ENCODE measurements around the gene CELA3B.
"Not testable (repeated sequence)": the region's sequence is repeated elsewhere in the genome, so short reads cannot be mapped to it uniquely, and the experiment has no call there.

CELA3B gene

DNA sequence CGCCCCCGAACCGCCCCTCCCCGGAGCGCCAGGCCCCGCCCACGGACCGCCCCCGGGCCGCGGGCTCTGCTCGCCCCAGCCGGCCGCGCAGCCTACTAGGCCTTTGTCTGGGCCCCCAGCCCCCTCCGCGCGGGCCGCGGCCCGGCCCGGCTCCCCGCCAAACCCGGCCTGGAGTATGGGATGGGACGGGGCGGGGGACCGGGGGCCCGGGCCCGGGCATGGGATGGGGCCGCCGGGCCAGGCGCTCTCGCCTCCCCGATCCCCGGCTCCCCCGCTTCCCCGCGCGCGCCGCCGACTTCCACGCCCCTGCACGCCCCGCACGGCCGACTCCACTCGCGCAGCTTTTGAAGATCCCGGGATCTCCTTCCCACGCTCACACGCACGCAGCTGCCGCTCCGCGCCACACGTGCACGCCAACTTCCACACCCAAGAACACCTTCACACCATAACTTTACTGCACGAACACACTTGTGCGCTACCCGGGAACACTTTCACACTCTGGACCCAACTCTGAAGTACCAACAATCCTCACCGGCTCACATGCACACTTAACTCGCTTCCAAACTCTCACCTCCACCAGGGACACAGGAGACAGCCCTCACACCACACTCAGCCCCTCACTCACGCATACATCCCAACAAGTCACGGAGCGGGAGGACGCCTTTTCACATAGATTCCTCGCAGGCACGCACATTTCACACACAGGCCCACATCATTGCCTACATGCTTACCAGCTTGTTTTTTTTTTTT, 39.3 kb upstream of the CELA3B start:
- H3K36me3 Mint-ChIP-seq (ENCODE audit: insufficient read depth), result peaks cover 4% of the 10 kb centered on the region
- peak overlapping the region; percentile 23 for H3K27ac Mint-ChIP-seq (ENCODE audit: low read depth)
- peak overlapping the region; percentile 87 for H3K4me3 Mint-ChIP-seq
- DNase-seq (ENCODE audit: low spot score in 2 of 2) (peak in 1 of 2 donors; percentile 10), ATAC-seq (replicated peaks; ENCODE audit: extremely low read depth, poor library complexity, severe bottlenecking) (peak; percentile 60)
- H3K27me3 Mint-ChIP-seq, result peaks cover 43% of the 10 kb centered on the region
- peaks cover 12% of the 10 kb centered on the region for H3K4me1 Mint-ChIP-seq
- no peaks in the 10 kb centered on the region for H3K9me3 Mint-ChIP-seq

DNA sequence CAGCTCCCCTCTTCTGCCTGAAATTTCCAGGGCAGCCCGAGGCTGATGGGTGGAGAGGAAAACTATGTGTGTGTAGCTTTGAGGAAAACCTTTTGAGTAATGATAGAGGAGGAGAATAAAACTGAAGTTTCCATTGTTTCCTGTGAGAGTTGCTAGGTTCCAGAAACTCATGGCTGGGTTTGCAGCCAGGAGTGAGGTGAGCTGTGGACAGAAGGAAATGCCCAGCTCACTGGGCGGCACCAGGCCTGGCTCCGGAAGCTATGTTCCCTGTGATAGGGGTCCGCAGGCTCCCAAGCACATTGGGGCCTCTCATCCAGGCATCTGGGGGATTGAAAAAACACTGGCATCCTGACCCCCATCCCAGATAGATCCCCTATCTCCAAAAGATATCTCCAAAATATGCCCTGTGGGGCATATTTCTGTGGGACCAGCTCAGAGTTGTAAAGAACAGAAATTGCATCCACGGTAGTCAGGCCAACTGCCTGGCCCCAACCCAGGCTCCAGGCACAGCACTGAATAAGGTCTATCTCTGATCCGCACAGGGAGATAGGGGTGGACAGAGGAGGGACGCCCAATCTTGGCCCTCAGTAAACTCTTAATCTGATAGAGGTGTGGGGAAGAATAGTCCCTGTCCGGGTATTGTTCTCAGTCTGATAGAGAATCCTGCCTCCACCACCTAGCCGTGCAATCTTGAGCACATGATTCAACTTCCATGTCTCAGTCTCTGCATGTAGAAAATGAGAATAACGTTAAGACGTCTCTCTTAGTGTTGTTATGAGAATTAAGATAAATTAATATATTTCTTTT, 37.9 kb upstream of the CELA3B start:
- Mint-ChIP-seq H3K27me3 (peaks cover 48% of the 10 kb centered on the region), H3K4me1 (peaks cover 12% of the 10 kb centered on the region), H3K9me3 (no peaks in the 10 kb centered on the region), H3K4me3 (peak overlapping the region; percentile 87), H3K27ac (ENCODE audit: low read depth) (no peak overlapping the region), H3K36me3 (ENCODE audit: insufficient read depth) (peaks cover 4% of the 10 kb centered on the region)
- ATAC-seq (replicated peaks; ENCODE audit: extremely low read depth, poor library complexity, severe bottlenecking) (no peak), DNase-seq (ENCODE audit: low spot score in 2 of 2) (no peak)

DNA sequence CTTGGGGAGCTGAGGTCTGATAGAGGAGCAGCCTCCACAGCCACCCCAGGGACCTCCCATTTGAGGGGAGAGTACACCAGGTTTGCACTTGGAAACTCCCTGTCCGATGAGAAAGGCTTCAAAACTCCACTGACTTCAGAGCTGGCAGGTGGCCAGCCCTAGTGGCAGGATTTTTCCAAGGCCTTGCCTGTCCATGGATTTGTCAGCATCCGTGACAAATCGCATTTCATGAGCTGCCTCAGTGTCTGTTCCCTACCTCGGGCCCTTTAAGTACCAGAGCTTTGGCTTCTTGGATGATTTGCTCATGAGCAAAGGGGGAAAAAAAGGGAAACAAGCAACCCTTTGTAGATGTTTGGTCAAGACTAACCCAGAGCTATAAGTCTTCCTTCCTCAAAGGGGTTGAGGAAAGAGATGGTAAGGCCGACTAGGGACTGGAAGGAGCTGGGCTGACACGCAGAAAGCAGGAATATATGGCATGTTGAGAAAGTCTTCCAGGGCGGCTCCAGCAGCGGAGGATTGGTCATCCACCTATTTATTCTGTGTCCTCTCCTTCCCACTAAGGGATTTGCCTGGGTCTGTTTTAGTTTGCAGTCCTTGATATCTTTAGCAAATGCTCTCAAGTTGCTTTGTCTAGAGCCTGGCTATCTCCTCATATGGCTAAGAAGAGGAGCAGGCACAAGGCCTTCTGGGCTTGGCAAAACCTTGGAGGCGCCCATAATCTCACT, 37.0 kb upstream of the CELA3B start:
- DNase-seq (ENCODE audit: low spot score in 2 of 2), result no peak
- H3K9me3 Mint-ChIP-seq, result no peaks in the 10 kb centered on the region
- H3K27me3 Mint-ChIP-seq, result peaks cover 56% of the 10 kb centered on the region
- peaks cover 4% of the 10 kb centered on the region for H3K36me3 Mint-ChIP-seq (ENCODE audit: insufficient read depth)
- H3K27ac Mint-ChIP-seq (ENCODE audit: low read depth), result no peak overlapping the region
- ATAC-seq (replicated peaks; ENCODE audit: extremely low read depth, poor library complexity, severe bottlenecking), result no peak
- no peak overlapping the region for H3K4me3 Mint-ChIP-seq
- peaks cover 12% of the 10 kb centered on the region for H3K4me1 Mint-ChIP-seq

DNA sequence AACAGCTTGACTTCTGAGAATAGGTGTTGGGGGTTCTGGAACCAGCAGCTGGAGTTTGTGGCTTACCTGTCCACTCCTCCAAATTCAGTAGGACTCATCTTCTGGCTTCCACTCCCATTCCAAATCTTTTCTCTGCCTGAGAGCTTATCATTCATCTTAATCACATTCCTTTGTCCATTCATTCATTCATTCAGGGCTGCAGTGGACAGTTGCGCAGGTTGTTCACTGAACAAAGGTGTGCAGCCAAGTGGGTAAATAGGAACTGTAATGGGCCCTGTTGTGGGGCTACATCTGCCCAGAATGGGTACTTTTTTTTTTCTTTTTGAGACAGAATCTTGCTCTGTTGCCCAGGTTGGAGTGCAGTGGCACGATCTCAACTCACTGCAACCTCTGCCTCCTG, 36.3 kb upstream of the CELA3B start:
- Mint-ChIP-seq H3K4me1 (peaks cover 12% of the 10 kb centered on the region), H3K9me3 (no peaks in the 10 kb centered on the region), H3K27me3 (peaks cover 50% of the 10 kb centered on the region), H3K36me3 (ENCODE audit: insufficient read depth) (peaks cover 4% of the 10 kb centered on the region), H3K27ac (ENCODE audit: low read depth) (no peak overlapping the region), H3K4me3 (no peak overlapping the region)
- no peak for DNase-seq (ENCODE audit: low spot score in 2 of 2)
- ATAC-seq (replicated peaks; ENCODE audit: extremely low read depth, poor library complexity, severe bottlenecking), result no peak

DNA sequence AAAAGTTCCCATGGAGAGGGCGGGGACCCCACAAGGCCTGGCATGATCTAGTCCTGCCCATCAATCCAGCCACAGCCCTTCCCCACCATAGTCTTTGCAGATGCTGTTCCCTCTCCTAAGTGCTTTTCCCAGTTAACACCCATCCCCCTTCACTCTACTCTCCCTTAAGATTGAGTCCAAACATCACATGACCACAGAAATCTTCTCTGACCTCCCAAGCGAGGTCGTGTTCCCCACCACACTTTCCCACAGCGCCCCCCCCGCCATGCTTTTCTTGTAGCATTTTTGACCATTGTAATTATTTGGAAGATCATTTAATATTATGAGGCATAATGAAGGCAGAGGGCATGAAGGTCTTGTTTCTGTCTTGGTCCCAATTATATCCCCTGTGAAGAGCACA, 35.5 kb upstream of the CELA3B start:
- no peaks in the 10 kb centered on the region for H3K9me3 Mint-ChIP-seq
- peaks cover 12% of the 10 kb centered on the region for H3K4me1 Mint-ChIP-seq
- no peak overlapping the region for H3K4me3 Mint-ChIP-seq
- H3K27me3 Mint-ChIP-seq, result peaks cover 44% of the 10 kb centered on the region
- no peak overlapping the region for H3K27ac Mint-ChIP-seq (ENCODE audit: low read depth)
- DNase-seq (ENCODE audit: low spot score in 2 of 2) (no peak), ATAC-seq (replicated peaks; ENCODE audit: extremely low read depth, poor library complexity, severe bottlenecking) (no peak)
- peaks cover 4% of the 10 kb centered on the region for H3K36me3 Mint-ChIP-seq (ENCODE audit: insufficient read depth)

DNA sequence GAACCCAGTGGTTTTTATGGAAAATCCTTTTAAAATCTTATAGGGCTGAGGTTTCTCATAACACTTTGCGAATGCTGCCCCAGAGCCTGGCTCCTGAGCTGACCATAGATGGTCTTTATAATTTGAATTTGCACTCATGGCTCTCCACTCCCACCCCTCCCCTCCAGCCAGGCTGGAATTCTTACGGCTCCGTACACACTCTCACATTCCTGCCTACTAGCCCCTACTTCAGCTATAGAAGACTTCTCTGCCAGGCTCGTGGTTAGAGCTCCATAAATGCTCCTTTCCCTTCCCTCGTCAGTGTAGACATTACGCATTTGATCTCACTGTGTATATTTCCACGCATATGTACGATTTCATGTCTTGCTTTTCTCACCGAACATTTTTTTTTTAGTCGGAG, 34.4 kb upstream of the CELA3B start:
- H3K36me3 Mint-ChIP-seq (ENCODE audit: insufficient read depth), result peaks cover 4% of the 10 kb centered on the region
- H3K4me3 Mint-ChIP-seq, result no peak overlapping the region
- H3K4me1 Mint-ChIP-seq, result peaks cover 10% of the 10 kb centered on the region
- peaks cover 41% of the 10 kb centered on the region for H3K27me3 Mint-ChIP-seq
- H3K27ac Mint-ChIP-seq (ENCODE audit: low read depth), result no peak overlapping the region
- ATAC-seq (replicated peaks; ENCODE audit: extremely low read depth, poor library complexity, severe bottlenecking) (no peak), DNase-seq (ENCODE audit: low spot score in 2 of 2) (no peak)
- no peaks in the 10 kb centered on the region for H3K9me3 Mint-ChIP-seq

DNA sequence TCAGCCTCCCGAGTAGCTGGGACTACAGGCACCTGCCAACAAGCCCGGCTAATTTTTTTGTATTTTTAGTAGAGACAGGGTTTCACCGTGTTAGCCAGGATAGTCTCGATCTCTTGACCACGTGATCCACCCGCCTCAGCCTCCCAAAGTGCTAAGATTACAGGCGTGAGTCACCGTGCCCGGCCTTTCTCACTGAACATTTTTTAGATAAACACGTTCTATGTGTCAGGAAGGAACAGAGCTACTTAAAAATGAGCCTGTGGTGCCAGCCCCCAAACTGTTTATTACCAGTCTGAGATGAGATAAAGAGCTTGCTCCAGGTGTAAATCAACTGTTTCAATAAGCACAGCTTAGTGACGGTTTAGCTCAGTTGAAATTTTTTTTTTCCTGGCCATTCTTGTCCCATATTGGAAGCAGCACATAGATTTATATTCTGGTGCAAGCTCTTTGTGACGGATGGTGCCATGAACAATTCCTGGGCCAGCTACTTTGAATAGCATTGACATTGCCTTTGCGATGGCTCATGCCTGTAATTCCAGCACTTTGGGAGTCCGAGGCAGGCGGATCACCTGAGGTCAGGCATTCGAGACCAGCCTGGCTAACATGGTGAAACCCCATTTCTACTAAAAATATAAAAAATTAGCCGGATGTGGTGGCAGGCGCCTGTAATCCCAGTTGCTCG, 33.7 kb upstream of the CELA3B start:
- not testable (repeated sequence) for DNase-seq (ENCODE audit: low spot score in 2 of 2); ATAC-seq (replicated peaks; ENCODE audit: extremely low read depth, poor library complexity, severe bottlenecking); H3K27ac Mint-ChIP-seq (ENCODE audit: low read depth)

DNA sequence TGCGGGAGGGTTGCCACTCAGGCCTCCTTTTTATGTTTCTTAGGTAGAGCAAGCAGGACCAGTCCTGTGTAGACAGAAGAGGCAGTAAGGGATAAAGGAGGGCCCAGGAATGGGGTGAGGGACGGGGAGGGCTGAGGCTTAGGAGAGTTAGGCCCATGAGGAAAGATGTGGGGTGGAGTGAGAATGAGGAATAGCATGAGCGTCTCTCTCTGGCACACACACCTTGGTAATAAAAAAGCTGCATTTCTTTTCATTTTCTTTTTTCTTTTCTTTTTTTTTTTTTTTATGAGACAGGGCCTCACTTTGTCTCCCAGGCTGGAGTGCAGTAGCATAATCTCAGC, 32.1 kb upstream of the CELA3B start:
- Mint-ChIP-seq H3K4me3 (no peak overlapping the region), H3K4me1 (no peaks in the 10 kb centered on the region), H3K27me3 (peaks cover 25% of the 10 kb centered on the region), H3K36me3 (ENCODE audit: insufficient read depth) (no peaks in the 10 kb centered on the region), H3K27ac (ENCODE audit: low read depth) (no peak overlapping the region), H3K9me3 (no peaks in the 10 kb centered on the region)
- DNase-seq (ENCODE audit: low spot score in 2 of 2) (no peak), ATAC-seq (replicated peaks; ENCODE audit: extremely low read depth, poor library complexity, severe bottlenecking) (no peak)

More for the DNA sequence above, 33.7 kb upstream of the CELA3B start:
- H3K27me3 Mint-ChIP-seq, result peaks cover 34% of the 10 kb centered on the region
- not testable (repeated sequence) for H3K4me3 Mint-ChIP-seq; H3K4me1 Mint-ChIP-seq; H3K36me3 Mint-ChIP-seq (ENCODE audit: insufficient read depth); H3K9me3 Mint-ChIP-seq

DNA sequence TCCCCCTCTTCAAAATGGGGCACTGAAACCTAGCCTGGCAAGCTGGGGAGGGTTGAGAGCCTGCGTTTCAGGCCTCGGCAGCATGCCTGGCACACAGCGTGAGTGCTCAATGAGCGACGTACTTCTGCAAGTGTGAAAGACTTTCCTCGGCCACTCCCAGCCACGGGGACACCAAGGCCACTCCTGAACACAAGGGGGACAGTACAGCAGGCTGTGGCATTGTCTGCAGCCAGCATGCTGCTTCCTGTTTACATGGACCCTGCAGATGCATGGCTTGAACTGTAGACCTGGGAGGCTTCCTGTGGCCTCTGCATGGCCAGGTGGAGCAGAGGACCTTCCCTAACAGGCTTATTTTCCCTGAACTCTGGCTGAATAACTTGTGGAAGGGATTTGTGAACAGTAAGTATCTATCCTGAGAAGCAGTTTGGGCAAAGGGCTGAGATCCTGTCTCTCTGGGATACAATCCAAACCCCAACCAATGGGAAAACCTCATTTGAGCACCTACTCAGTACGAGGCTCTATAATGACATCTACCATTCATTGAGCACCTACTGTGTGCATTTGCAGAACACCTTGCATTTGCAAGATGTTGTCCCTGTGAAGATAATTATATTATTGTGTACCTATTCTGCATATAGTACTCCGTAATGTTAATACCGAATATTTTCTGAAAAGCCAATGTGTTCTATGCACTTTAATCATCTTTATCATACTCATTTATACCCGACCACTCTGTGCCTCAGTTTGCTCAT, 29.8 kb upstream of the CELA3B start:
- H3K9me3 Mint-ChIP-seq, result no peaks in the 10 kb centered on the region
- no peaks in the 10 kb centered on the region for H3K4me1 Mint-ChIP-seq
- ATAC-seq (replicated peaks; ENCODE audit: extremely low read depth, poor library complexity, severe bottlenecking), result no peak
- H3K4me3 Mint-ChIP-seq, result no peak overlapping the region
- peaks cover 18% of the 10 kb centered on the region for H3K27me3 Mint-ChIP-seq
- no peaks in the 10 kb centered on the region for H3K36me3 Mint-ChIP-seq (ENCODE audit: insufficient read depth)
- H3K27ac Mint-ChIP-seq (ENCODE audit: low read depth), result no peak overlapping the region
- DNase-seq (ENCODE audit: low spot score in 2 of 2), result no peak

DNA sequence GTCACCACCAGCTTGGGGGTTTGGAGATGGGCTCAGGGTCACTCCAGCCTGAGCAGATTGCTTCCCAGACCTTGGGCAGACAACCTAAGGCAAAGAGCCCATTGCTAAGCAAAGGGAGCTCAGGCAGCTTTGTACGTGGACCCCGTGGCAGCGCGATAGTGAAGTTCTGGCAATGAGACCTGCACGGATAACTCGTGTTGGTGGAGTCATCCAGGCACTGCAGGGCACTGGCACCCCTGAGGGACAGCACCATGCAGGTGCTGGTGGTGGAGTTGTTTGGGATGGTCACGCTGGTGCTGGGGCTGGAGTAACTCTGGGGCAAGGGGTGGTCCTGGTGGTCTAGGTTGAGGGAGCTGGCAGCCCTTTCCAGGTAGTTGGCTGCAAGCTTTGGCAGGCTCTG, 26.1 kb upstream of the CELA3B start:
- no peaks in the 10 kb centered on the region for H3K4me1 Mint-ChIP-seq
- no peaks in the 10 kb centered on the region for H3K27me3 Mint-ChIP-seq
- no peak overlapping the region for H3K27ac Mint-ChIP-seq (ENCODE audit: low read depth)
- H3K9me3 Mint-ChIP-seq, result no peaks in the 10 kb centered on the region
- ATAC-seq (replicated peaks; ENCODE audit: extremely low read depth, poor library complexity, severe bottlenecking) (no peak), DNase-seq (ENCODE audit: low spot score in 2 of 2) (no peak)
- no peaks in the 10 kb centered on the region for H3K36me3 Mint-ChIP-seq (ENCODE audit: insufficient read depth)
- H3K4me3 Mint-ChIP-seq, result no peak overlapping the region

DNA sequence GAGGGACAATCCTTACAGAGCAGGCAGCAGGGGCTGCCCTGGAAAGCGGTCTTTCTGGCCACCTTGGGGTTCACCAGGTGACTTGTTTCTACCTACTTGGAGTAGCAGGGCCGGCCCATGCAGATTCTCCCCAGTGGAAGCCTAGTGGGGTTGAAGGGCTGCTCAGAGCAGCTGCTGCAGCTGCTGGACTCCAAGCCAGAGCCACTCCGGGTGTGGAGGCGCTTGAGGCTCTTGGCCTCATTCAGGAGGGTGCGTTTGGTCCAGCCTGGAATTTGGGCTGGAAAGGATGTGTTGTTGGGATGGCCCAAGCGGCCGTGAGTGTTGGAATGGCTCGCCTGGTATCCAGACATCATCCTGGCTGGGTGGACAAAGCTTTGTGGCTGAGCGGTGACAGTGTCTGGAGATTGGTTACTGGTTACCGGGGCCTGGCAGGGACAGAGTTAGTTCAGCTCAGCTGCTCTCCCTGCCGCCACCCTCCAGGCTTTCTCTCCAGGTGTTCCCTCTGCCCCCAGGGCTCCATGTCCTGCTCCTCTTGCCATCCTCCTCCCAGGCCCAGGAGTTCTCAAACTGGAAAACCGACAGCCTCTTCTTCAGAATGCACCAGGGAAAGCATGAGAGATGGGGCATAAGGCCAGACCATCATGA, 25.5 kb upstream of the CELA3B start:
- Mint-ChIP-seq H3K36me3 (ENCODE audit: insufficient read depth) (no peaks in the 10 kb centered on the region), H3K27me3 (no peaks in the 10 kb centered on the region), H3K9me3 (no peaks in the 10 kb centered on the region), H3K4me1 (no peaks in the 10 kb centered on the region), H3K27ac (ENCODE audit: low read depth) (no peak overlapping the region), H3K4me3 (no peak overlapping the region)
- ATAC-seq (replicated peaks; ENCODE audit: extremely low read depth, poor library complexity, severe bottlenecking) (no peak), DNase-seq (ENCODE audit: low spot score in 2 of 2) (no peak)

Measured in central memory CD8-positive, alpha-beta T cell (primary cell).